ENCODE measurements around the gene ITGB8. TPM values are rescaled to one million over a fixed set of nuclear protein-coding genes. Genes with fewer than 3 reads are reported as not detected.

Gene ITGB8
- total RNA-seq, 4 donors from 2014 or later: 30.7 to 65.5 (median 57.5) TPM

- Histone ChIP-seq H3K36me3 (no peaks in the 10 kb centered on the region), H3K9me3 (no peaks in the 10 kb centered on the region), H3K4me3 (peak overlapping the region; percentile 77), H3K4me1 (peaks cover 9% of the 10 kb centered on the region), H3K27me3 (no peaks in the 10 kb centered on the region), H3K27ac (peak overlapping the region; percentile 96)
- WGBS: 32% methylated on average over 13 of the region's 13 CpGs
- no peak for DNase-seq (ENCODE audit: low spot score in 2 of 2)
- TF ChIP-seq POLR2A (IDR thresholded peaks at IDR 0.05) (no peak), EP300 (IDR thresholded peaks at IDR 0.05) (no peak), POLR2AphosphoS5 (IDR thresholded peaks at IDR 0.05) (no peak)
- TF ChIP-seq, protein P1, sequence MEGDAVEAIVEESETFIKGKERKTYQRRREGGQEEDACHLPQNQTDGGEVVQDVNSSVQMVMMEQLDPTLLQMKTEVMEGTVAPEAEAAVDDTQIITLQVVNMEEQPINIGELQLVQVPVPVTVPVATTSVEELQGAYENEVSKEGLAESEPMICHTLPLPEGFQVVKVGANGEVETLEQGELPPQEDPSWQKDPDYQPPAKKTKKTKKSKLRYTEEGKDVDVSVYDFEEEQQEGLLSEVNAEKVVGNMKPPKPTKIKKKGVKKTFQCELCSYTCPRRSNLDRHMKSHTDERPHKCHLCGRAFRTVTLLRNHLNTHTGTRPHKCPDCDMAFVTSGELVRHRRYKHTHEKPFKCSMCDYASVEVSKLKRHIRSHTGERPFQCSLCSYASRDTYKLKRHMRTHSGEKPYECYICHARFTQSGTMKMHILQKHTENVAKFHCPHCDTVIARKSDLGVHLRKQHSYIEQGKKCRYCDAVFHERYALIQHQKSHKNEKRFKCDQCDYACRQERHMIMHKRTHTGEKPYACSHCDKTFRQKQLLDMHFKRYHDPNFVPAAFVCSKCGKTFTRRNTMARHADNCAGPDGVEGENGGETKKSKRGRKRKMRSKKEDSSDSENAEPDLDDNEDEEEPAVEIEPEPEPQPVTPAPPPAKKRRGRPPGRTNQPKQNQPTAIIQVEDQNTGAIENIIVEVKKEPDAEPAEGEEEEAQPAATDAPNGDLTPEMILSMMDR (IDR thresholded peaks at IDR 0.05): no peak
These were observed 1.5 kb downstream of the ITGB8 start for GRCh38 chr7:20331910-20332813.

DNA sequence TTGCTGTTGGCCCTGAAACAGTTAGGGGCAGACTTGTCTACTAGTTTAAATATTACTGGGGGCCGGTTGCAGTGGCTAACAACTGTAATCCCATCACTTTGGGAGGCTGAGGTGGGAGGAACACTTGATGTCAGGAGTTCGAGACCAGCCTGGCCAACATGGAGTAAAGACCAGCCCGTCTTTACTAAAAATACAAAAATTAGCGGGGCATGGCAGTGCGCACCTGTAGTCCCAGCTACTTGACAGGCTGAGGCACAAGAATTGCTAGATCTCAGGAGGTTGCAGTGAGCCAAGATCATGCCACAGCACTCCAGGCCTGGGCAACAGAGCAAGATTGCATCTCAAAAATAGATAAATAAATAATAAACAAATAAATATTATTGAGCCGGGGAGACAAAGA is 7.6 kb downstream of the ITGB8 start:
- WGBS: 87% methylated on average over 6 of the region's 6 CpGs
- peaks cover 22% of the 10 kb centered on the region for H3K4me1 ChIP-seq
- no peak overlapping the region for H3K27ac ChIP-seq
- no peak for DNase-seq (ENCODE audit: low spot score in 2 of 2)
- H3K4me3 ChIP-seq: no peak overlapping the region
- no peaks in the 10 kb centered on the region for H3K9me3 ChIP-seq
- TF ChIP-seq POLR2AphosphoS5 (IDR thresholded peaks at IDR 0.05) (no peak), EP300 (IDR thresholded peaks at IDR 0.05) (no peak), POLR2A (IDR thresholded peaks at IDR 0.05) (no peak)
- TF ChIP-seq, protein P1 (IDR thresholded peaks at IDR 0.05): no peak
- no peaks in the 10 kb centered on the region for H3K27me3 ChIP-seq
- no peaks in the 10 kb centered on the region for H3K36me3 ChIP-seq

DNA sequence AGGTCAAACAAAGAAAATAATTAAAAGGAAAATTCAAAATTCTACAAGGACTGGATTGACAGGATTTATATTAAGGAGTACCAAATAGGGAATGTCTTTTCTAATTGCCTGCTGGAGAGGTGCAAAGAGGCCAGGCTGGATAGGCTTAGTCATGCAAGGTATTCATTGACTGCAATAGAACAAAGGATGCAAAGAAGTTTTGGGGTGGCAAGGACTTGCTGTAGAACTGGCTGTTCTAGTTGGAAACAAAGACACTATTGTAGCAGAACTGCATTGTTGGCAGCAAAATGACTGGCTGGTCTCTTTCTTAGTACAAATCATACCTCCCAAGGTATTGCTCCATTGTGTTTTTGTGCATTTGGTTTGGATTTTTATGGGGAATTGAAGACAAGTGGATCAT is 10.1 kb downstream of the ITGB8 start:
- TF ChIP-seq POLR2A (IDR thresholded peaks at IDR 0.05): no peak
- TF ChIP-seq EP300 (IDR thresholded peaks at IDR 0.05): no peak
- TF ChIP-seq POLR2AphosphoS5 (IDR thresholded peaks at IDR 0.05): peak in 1 of 3 donors; percentile 60
- TF ChIP-seq, protein P1 (IDR thresholded peaks at IDR 0.05): no peak
- no peaks in the 10 kb centered on the region for H3K36me3 ChIP-seq
- peak overlapping the region; percentile 72 for H3K27ac ChIP-seq
- no peak overlapping the region for H3K4me3 ChIP-seq
- peaks cover 39% of the 10 kb centered on the region for H3K4me1 ChIP-seq
- H3K27me3 ChIP-seq: no peaks in the 10 kb centered on the region
- DNase-seq (ENCODE audit: low spot score in 2 of 2): no peak
- no peaks in the 10 kb centered on the region for H3K9me3 ChIP-seq

DNA sequence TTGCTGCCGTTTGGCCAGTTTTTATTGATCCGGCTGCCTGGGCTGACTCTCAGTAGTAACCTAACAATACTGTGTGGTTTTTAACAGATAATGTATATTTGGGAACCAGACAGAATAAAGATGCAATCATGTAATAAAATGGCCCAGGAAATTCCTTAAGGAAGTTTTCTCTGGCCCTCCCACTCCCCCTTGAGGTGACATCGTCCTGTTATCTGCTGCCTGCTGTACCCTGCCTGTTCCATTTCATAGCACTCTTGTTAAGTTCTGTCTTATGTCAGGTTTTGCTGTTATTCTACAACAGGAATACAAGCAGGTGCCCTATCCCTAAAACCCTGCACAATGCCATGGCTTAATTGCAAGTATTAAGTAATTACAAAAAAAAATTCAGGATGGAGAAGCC is 12.5 kb downstream of the ITGB8 start:
- Histone ChIP-seq H3K27ac (peak overlapping the region; percentile 72), H3K4me3 (no peak overlapping the region), H3K27me3 (no peaks in the 10 kb centered on the region), H3K9me3 (no peaks in the 10 kb centered on the region), H3K36me3 (no peaks in the 10 kb centered on the region), H3K4me1 (peaks cover 42% of the 10 kb centered on the region)
- no peak for DNase-seq (ENCODE audit: low spot score in 2 of 2)
- TF ChIP-seq, protein P1 (IDR thresholded peaks at IDR 0.05): no peak
- TF ChIP-seq EP300 (IDR thresholded peaks at IDR 0.05): no peak
- TF ChIP-seq POLR2AphosphoS5 (IDR thresholded peaks at IDR 0.05): no peak
- TF ChIP-seq POLR2A (IDR thresholded peaks at IDR 0.05): no peak
- WGBS: 65% methylated on average over 3 of the region's 3 CpGs

DNA sequence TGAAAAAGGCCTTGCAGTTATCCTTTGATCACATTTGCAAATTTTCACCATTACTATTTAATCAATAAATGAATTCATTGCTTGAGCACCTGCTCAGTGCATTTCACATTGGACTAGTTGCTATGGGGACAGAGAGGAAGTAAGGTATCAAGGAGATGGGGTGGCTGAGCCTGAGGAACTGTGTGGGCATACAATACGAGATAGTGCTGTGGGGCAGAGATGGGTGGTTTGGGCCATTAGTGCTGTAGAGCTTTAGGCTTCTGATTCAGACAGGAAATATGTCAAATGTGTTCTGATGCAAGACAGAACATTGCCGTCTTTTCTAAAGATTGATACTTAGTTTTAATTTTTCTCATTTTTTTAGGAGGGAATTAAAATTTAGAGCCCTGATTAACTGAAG is 13.2 kb downstream of the ITGB8 start:
- Histone ChIP-seq H3K27ac (no peak overlapping the region), H3K4me1 (peaks cover 44% of the 10 kb centered on the region), H3K4me3 (no peak overlapping the region), H3K27me3 (no peaks in the 10 kb centered on the region), H3K9me3 (no peaks in the 10 kb centered on the region), H3K36me3 (no peaks in the 10 kb centered on the region)
- DNase-seq (ENCODE audit: low spot score in 2 of 2): no peak
- WGBS: 43% methylated on average over 2 of the region's 2 CpGs
- no peak for TF ChIP-seq POLR2AphosphoS5 (IDR thresholded peaks at IDR 0.05)
- TF ChIP-seq, protein P1 (IDR thresholded peaks at IDR 0.05): no peak
- no peak for TF ChIP-seq EP300 (IDR thresholded peaks at IDR 0.05)
- no peak for TF ChIP-seq POLR2A (IDR thresholded peaks at IDR 0.05)

Measured in suprapubic skin (tissue), 4 donors.